GM18519 (cell line): ENCODE measurements around the gene TRPM2.

Experiments
- ATAC-seq: cut with Tn5 transposase; IDR thresholded peaks from one replicate; pipeline ENCODE4 v1.9.1; 2021; ENCODE audit warnings: mild to moderate bottlenecking, moderate library complexity; ENCODE audit not compliant: unreplicated experiment, low FRiP score

Gene TRPM2

GRCh38 chr21:44321846-44322450 is 31.5 kb upstream of the TRPM2 start:
- no peak for ATAC-seq

GRCh38 chr21:44322621-44323325 is 30.6 kb upstream of the TRPM2 start:
- no peak for ATAC-seq

- no peak for ATAC-seq
These were observed 29.8 kb upstream of the TRPM2 start for GRCh38 chr21:44323591-44323990.

GRCh38 chr21:44324106-44324853 is 29.1 kb upstream of the TRPM2 start:
- no peak for ATAC-seq

- no peak for ATAC-seq
These were observed 28.6 kb upstream of the TRPM2 start for GRCh38 chr21:44324854-44325107.

GRCh38 chr21:44325386-44326271 is 27.8 kb upstream of the TRPM2 start:
- no peak for ATAC-seq

- ATAC-seq = no peak
These were observed 27.2 kb upstream of the TRPM2 start for GRCh38 chr21:44326272-44326647.

GRCh38 chr21:44326716-44327602 is 26.5 kb upstream of the TRPM2 start:
- ATAC-seq = no peak

GRCh38 chr21:44327603-44327974 is 25.8 kb upstream of the TRPM2 start:
- no peak for ATAC-seq

- no peak for ATAC-seq
These were observed 25.1 kb upstream of the TRPM2 start for GRCh38 chr21:44328242-44328895.

- ATAC-seq = no peak
These were observed 24.1 kb upstream of the TRPM2 start for GRCh38 chr21:44329086-44329889.

GRCh38 chr21:44329971-44330681 is 23.3 kb upstream of the TRPM2 start:
- ATAC-seq = no peak

GRCh38 chr21:44330698-44331097 is 22.7 kb upstream of the TRPM2 start:
- no peak for ATAC-seq

GRCh38 chr21:44331209-44331608 is 22.2 kb upstream of the TRPM2 start:
- no peak for ATAC-seq

GRCh38 chr21:44331650-44332307 is 21.6 kb upstream of the TRPM2 start:
- no peak for ATAC-seq

- ATAC-seq = no peak
These were observed 21.0 kb upstream of the TRPM2 start for GRCh38 chr21:44332383-44332782.

- no peak for ATAC-seq
These were observed 20.5 kb upstream of the TRPM2 start for GRCh38 chr21:44332965-44333364.
